ENCODE measurements around the gene AQP3. TPM values are rescaled to one million over a fixed set of nuclear protein-coding genes. Genes with fewer than 3 reads are reported as not detected.
"Not testable (repeated sequence)": the region's sequence is repeated elsewhere in the genome, so short reads cannot be mapped to it uniquely, and the experiment has no call there.

Gene AQP3
- total and polyA plus RNA-seq, 2 experiments from 2014 or later, result 97.1 to 123 TPM

DNA sequence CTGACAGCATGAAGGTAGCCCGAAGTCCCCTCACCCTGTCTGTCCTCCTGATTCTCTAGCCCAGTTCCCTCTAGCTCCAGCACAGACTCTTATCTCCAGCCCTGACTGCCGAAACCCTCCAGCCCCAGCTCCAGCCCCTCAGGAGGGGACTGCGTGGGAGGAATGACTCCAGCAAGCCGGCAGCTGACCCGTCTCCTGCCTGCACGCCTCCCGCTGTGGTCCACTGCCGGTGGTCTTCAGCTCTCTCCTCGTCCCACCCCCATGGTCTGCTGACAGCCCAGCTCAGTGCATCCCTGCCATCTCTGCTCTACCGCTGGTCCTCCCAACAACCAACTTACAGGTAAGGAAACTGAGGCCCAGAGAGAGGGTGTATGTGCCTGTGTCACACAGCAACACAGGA is 45.6 kb downstream of the AQP3 start:
- H2AFZ ChIP-seq; H3K79me2 ChIP-seq; H3K4me1 ChIP-seq (ENCODE audit: insufficient read depth); H3K27me3 ChIP-seq; H3K4me2 ChIP-seq; H3K9me2 ChIP-seq (replicated peaks; ENCODE audit: insufficient read depth); H3K27ac ChIP-seq; H3K9me3 ChIP-seq (ENCODE audit: low read depth); H3K4me3 ChIP-seq; H4K20me1 ChIP-seq (ENCODE audit: insufficient read depth, poor library complexity, severe bottlenecking); DNase-seq (ENCODE audit: low spot score); H3K36me3 ChIP-seq (replicated peaks; ENCODE audit: insufficient read depth, low read depth): not testable (repeated sequence)
- WGBS (ENCODE audit: low lambda C conversion rate, missing lambda C conversion rate), result 88% methylated on average over 10 of the region's 10 CpGs

DNA sequence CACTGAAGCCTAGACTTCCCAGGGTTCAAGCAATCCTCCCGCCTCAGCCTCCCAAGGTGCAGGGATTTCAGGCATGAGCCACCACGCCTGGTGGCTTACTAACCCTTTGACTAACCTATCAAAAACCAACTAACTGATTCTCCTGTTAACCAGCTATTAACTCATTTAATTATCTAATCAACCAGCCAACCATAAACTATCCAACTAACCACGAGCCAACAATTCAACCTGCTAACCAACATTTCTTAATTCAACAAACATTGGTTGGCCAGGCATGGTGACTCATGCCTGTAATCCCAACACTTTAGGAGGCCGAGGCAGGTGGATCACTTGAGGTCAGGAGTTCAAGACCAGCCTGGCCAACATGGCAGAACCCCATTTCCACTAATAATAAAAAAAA is 48.3 kb downstream of the AQP3 start:
- not testable (repeated sequence) for H4K20me1 ChIP-seq (ENCODE audit: insufficient read depth, poor library complexity, severe bottlenecking); DNase-seq (ENCODE audit: low spot score); H3K79me2 ChIP-seq; H2AFZ ChIP-seq; H3K4me3 ChIP-seq; H3K4me2 ChIP-seq; H3K4me1 ChIP-seq (ENCODE audit: insufficient read depth); H3K36me3 ChIP-seq (replicated peaks; ENCODE audit: insufficient read depth, low read depth); H3K27ac ChIP-seq; H3K9me2 ChIP-seq (replicated peaks; ENCODE audit: insufficient read depth); H3K9me3 ChIP-seq (ENCODE audit: low read depth); H3K27me3 ChIP-seq
- 85% methylated on average over 4 of the region's 4 CpGs for WGBS (ENCODE audit: low lambda C conversion rate, missing lambda C conversion rate)

DNA sequence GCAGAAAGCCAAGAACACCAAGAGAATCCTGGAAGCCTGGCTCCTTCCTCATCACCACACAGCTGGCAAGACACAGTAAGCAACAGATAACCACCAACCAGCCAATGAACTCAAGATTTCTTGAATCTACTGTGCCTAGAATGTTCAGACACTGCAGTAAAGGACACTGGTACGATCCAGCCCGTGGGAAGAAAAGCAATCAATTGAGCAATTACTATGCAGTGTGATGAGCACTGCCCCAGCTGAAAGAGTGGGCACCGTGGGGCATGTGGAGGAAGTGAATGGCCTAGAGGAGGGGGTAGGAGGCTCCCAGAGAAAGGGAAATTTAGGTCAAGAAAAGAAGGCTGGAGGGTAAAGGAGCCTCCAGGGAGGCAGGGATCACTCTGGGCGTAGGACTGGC is 49.6 kb downstream of the AQP3 start:
- H3K27me3 ChIP-seq; H3K79me2 ChIP-seq; H3K9me2 ChIP-seq (replicated peaks; ENCODE audit: insufficient read depth); H3K9me3 ChIP-seq (ENCODE audit: low read depth); H3K27ac ChIP-seq; DNase-seq (ENCODE audit: low spot score); H3K4me3 ChIP-seq; H3K4me1 ChIP-seq (ENCODE audit: insufficient read depth); H2AFZ ChIP-seq; H3K36me3 ChIP-seq (replicated peaks; ENCODE audit: insufficient read depth, low read depth); H3K4me2 ChIP-seq; H4K20me1 ChIP-seq (ENCODE audit: insufficient read depth, poor library complexity, severe bottlenecking): not testable (repeated sequence)
- 81% methylated on average over 3 of the region's 4 CpGs for WGBS (ENCODE audit: low lambda C conversion rate, missing lambda C conversion rate)

DNA sequence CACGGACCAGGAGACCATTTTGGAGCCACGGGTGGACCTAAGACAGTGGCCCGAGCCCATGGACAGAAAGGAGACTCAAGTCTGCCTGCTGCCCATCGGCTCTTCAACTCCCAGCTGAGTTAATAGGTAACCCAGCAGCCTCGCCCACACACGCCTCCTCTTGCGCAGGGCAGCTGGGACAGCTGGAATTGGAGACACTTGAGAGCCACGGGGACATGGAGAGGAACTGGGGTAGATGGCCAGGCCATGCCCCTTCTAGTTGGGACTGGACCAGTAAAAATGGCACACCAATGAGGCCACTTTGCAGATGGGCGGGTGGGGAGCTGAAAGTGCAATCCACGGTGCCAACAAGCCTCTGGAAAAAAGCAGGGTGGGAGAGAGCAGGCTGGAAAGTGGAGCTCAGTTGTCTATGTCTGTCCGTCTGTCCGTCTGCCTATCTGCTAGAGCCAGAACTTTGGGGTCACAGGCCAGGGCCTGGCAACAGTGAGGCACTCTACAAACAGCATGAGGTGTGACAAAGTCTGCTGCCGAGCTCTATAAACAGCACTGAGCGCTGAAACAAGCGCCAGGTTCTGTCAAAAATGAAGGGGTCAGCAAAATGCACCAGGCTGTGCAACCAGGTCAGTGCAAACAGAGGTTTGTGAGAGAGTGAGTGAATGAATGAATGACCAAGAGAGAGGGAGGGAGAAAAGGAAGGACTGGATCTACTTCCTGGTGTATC is 52.1 kb downstream of the AQP3 start:
- not testable (repeated sequence) for H3K4me3 ChIP-seq
- DNase-seq (ENCODE audit: low spot score), result peak; percentile 76
- peaks cover 16% of the 10 kb centered on the region for H3K4me1 ChIP-seq (ENCODE audit: insufficient read depth)

DNA sequence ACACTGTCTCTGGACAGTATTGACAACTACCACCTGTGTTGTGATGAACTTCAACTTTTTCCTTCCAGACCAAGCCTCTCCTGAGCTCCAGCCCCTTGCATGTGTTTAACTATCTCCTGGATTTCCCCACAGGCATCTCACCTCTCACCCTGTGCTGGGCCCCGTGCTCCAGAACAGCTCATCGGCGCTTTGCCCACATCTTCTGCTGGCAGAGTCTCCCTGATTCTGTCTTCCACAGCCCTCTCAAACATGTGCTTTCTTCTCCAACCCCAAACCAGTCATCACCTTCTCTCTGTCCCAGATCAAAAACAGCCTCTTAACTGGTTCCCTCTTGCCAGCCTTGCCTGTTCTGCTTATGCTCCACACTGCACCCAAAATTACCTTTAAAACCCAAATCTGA is 53.4 kb downstream of the AQP3 start:
- 75% methylated on average over 3 of the region's 3 CpGs for WGBS (ENCODE audit: low lambda C conversion rate, missing lambda C conversion rate)
- H3K79me2 ChIP-seq; H3K36me3 ChIP-seq (replicated peaks; ENCODE audit: insufficient read depth, low read depth); H2AFZ ChIP-seq; H3K9me2 ChIP-seq (replicated peaks; ENCODE audit: insufficient read depth); H3K9me3 ChIP-seq (ENCODE audit: low read depth); H4K20me1 ChIP-seq (ENCODE audit: insufficient read depth, poor library complexity, severe bottlenecking); DNase-seq (ENCODE audit: low spot score); H3K27me3 ChIP-seq; H3K4me3 ChIP-seq: not testable (repeated sequence)
- Histone ChIP-seq H3K27ac (peak overlapping the region; percentile 43), H3K4me1 (ENCODE audit: insufficient read depth) (peaks cover 21% of the 10 kb centered on the region), H3K4me2 (peak overlapping the region; percentile 68)

More for the DNA sequence above, 52.1 kb downstream of the AQP3 start:
- H3K9me3 ChIP-seq (ENCODE audit: low read depth); H3K27me3 ChIP-seq; H4K20me1 ChIP-seq (ENCODE audit: insufficient read depth, poor library complexity, severe bottlenecking); H3K79me2 ChIP-seq; H2AFZ ChIP-seq; H3K36me3 ChIP-seq (replicated peaks; ENCODE audit: insufficient read depth, low read depth); H3K9me2 ChIP-seq (replicated peaks; ENCODE audit: insufficient read depth): not testable (repeated sequence)
- 60% methylated on average over 15 of the region's 15 CpGs for WGBS (ENCODE audit: low lambda C conversion rate, missing lambda C conversion rate)
- Histone ChIP-seq H3K27ac (peak overlapping the region; percentile 78), H3K4me2 (peak overlapping the region; percentile 68)

DNA sequence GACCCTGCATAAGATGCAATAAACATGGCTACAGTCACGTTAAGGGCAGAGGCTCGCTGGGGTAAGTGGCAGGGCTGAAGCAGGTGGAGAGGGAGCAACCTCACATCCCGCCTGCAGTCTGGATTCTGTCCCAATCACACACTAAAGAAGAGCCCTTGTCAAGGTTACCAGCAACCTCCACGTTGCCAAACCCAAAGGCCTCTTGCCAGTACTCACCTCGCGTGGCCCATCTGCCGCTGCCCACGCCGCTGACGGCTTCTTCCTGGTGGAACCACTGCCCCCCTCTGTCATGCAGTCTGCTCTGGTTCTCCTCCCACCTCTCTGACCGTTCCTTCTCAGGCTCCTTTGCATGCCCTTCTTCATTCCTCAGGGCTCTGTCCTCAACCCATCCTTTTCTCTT is 53.8 kb downstream of the AQP3 start:
- Histone ChIP-seq H3K4me2 (peak overlapping the region; percentile 68), H3K79me2 (no peaks in the 10 kb centered on the region), H3K4me3 (no peak overlapping the region), H2AFZ (no peak overlapping the region), H3K9me3 (ENCODE audit: low read depth) (no peaks in the 10 kb centered on the region), H3K27me3 (no peaks in the 10 kb centered on the region), H3K4me1 (ENCODE audit: insufficient read depth) (peaks cover 21% of the 10 kb centered on the region), H3K9me2 (replicated peaks; ENCODE audit: insufficient read depth) (no peaks in the 10 kb centered on the region), H4K20me1 (ENCODE audit: insufficient read depth, poor library complexity, severe bottlenecking) (no peaks in the 10 kb centered on the region), H3K27ac (peak overlapping the region; percentile 86), H3K36me3 (replicated peaks; ENCODE audit: insufficient read depth, low read depth) (no peaks in the 10 kb centered on the region)
- WGBS (ENCODE audit: low lambda C conversion rate, missing lambda C conversion rate), result 87% methylated on average over 11 of the region's 11 CpGs
- DNase-seq (ENCODE audit: low spot score), result no peak
- no peak for TF ChIP-seq EZH2 (IDR thresholded peaks at IDR 0.05; ENCODE audit: borderline replicate concordance)
- TF ChIP-seq EZH2phosphoT487 (IDR thresholded peaks at IDR 0.05; ENCODE audit: low read depth, severe bottlenecking, unreplicated experiment), result no peak
- TF ChIP-seq, protein P1, sequence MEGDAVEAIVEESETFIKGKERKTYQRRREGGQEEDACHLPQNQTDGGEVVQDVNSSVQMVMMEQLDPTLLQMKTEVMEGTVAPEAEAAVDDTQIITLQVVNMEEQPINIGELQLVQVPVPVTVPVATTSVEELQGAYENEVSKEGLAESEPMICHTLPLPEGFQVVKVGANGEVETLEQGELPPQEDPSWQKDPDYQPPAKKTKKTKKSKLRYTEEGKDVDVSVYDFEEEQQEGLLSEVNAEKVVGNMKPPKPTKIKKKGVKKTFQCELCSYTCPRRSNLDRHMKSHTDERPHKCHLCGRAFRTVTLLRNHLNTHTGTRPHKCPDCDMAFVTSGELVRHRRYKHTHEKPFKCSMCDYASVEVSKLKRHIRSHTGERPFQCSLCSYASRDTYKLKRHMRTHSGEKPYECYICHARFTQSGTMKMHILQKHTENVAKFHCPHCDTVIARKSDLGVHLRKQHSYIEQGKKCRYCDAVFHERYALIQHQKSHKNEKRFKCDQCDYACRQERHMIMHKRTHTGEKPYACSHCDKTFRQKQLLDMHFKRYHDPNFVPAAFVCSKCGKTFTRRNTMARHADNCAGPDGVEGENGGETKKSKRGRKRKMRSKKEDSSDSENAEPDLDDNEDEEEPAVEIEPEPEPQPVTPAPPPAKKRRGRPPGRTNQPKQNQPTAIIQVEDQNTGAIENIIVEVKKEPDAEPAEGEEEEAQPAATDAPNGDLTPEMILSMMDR (IDR thresholded peaks at IDR 0.05; ENCODE audit: poor library complexity), result no peak

DNA sequence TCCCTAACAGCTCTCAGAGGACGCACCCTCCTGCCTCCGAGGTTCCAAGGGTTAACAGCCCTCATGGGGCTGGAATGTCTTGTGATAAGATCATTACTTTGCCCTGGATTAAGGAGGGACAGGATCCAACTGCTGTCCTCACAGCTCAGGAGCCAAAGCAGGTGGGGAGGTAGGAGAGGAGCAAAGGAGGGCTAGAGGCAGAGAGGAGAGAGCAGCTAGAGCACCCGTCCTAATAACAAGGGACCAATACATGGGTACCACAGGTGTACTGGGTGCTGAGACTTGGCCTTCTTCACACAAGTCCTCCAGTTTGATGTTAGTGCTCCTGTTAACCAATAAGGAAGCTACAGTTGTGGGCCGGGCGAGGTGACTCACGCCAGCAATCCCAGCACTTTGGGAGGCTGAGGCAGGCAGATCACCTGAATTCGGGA is 54.8 kb downstream of the AQP3 start:
- H2AFZ ChIP-seq; H3K9me2 ChIP-seq (replicated peaks; ENCODE audit: insufficient read depth); H3K4me3 ChIP-seq; H4K20me1 ChIP-seq (ENCODE audit: insufficient read depth, poor library complexity, severe bottlenecking); H3K79me2 ChIP-seq; H3K36me3 ChIP-seq (replicated peaks; ENCODE audit: insufficient read depth, low read depth); H3K9me3 ChIP-seq (ENCODE audit: low read depth); H3K27me3 ChIP-seq; DNase-seq (ENCODE audit: low spot score): not testable (repeated sequence)
- peak overlapping the region; percentile 68 for H3K4me2 ChIP-seq
- WGBS (ENCODE audit: low lambda C conversion rate, missing lambda C conversion rate), result 65% methylated on average over 7 of the region's 7 CpGs
- peaks cover 21% of the 10 kb centered on the region for H3K4me1 ChIP-seq (ENCODE audit: insufficient read depth)
- peak overlapping the region; percentile 86 for H3K27ac ChIP-seq
